Naive B cell (primary cell): ENCODE results near the gene RAB36. TPM values are rescaled to one million over a fixed set of nuclear protein-coding genes. Genes with fewer than 3 reads are reported as not detected.
A peak's percentile ranks its signal among the peaks of the same experiment; 100 is the strongest.

ENCODE experiments used
- ATAC-seq, 2 donors: fragments of 150-1000 bp; cut with Tn5 transposase; 2 replicates each; pipeline ENCODE4 v1.10.0; 2021; ENCODE audit warnings: low read depth in 2 of 2, mild to moderate bottlenecking in 2 of 2, moderate library complexity in 2 of 2
- DNase-seq: peaks from one replicate; pipeline ENCODE4 v3.0.0; 2022
- H3K27ac Mint-ChIP-seq, 6 donors: one replicate each; pipeline ENCODE4 v1.8.0; 2020 to 2022; ENCODE audit warnings: mild to moderate bottlenecking in 6 of 6, mixed read lengths in 6 of 6, moderate library complexity in 5 of 6, inconsistent platforms in 2 of 6
- H3K27me3 Mint-ChIP-seq, 3 donors: one replicate each; pipeline ENCODE4 v1.8.0; 2021 to 2022; ENCODE audit warnings: mixed read lengths in 3 of 3, mild to moderate bottlenecking in 1 of 3
- H3K36me3 Mint-ChIP-seq, 2 donors: one replicate each; pipeline ENCODE4 v1.8.0; 2020 to 2022; ENCODE audit warnings: mixed read lengths in 2 of 2, inconsistent platforms in 1 of 2, mild to moderate bottlenecking in 1 of 2
- H3K4me1 Mint-ChIP-seq, 3 donors: one replicate each; pipeline ENCODE4 v1.8.0; 2020 to 2022; ENCODE audit warnings: mixed read lengths in 3 of 3, inconsistent platforms in 1 of 3, mild to moderate bottlenecking in 1 of 3, moderate library complexity in 1 of 3
- H3K4me3 Mint-ChIP-seq, 8 donors: one replicate each; pipeline ENCODE4 v1.8.0; 2020 to 2022; ENCODE audit warnings: mild to moderate bottlenecking in 8 of 8, mixed read lengths in 8 of 8, moderate library complexity in 8 of 8, inconsistent platforms in 2 of 8
- H3K9me3 Mint-ChIP-seq, 7 donors: one replicate each; pipeline ENCODE4 v1.8.0; 2020 to 2022; ENCODE audit warnings: mixed read lengths in 7 of 7, mild to moderate bottlenecking in 5 of 7, inconsistent platforms in 2 of 7, moderate library complexity in 1 of 7
- polyA plus RNA-seq, 6 donors: library from polyadenylated mRNA; unstranded; fragments of 300-500 nt; fragmentation: Illumina TruSeq; gene quantifications; one replicate each; pipeline ENCODE4 v1.2.3, GENCODE V29; 2021; ENCODE audit warnings: low read depth in 6 of 6

The RAB36 gene
- polyA plus RNA-seq, 6 donors from 2014 or later = 0.40 to 1.7 (median 0.80) TPM; not detected in 1

DNA sequence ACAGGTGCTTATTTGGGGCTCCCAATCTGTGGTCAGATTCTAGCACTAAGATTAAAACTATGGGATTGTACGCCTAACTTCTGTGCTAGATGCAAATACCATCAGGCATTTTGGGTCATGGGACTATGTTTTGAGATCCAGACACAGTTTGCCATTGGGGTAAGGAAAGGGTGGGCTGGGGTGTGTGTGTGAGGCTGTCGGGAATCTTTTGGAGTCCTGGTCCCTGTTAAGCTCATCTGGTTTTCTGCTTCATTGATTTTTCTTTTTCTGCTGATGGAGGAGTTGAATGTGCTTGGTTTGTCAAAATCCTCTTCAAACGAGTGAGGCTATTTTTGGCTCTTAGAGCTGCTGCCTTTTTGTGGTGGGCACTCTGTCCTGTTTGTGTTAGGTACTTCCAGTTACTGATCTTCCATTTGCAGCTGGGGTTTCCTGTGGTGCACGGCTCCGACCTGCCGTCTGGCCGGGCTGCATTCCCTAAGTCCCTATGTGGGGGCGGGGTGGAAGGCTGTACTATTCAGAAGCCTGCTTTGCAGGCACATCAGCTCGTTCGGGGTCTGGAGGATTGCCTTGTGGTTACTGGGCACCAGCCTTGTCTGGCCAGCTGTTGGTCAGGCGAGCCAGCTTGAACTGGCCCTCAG is 37.9 kb downstream of the RAB36 start:
- peaks cover 55 to 86% (median 85%) of the 10 kb centered on the region in 3 donors for H3K4me1 Mint-ChIP-seq
- no peak for DNase-seq
- peak overlapping the region; percentile 85 to 93 (median 90) for H3K4me3 Mint-ChIP-seq
- ATAC-seq = no peak
- H3K27ac Mint-ChIP-seq = peak overlapping the region; percentile 17 to 95 (median 80)
- no peaks in the 10 kb centered on the region for H3K9me3 Mint-ChIP-seq
- peaks cover 0 to 4% of the 10 kb centered on the region in 2 donors for H3K36me3 Mint-ChIP-seq
- no peaks in the 10 kb centered on the region for H3K27me3 Mint-ChIP-seq

DNA sequence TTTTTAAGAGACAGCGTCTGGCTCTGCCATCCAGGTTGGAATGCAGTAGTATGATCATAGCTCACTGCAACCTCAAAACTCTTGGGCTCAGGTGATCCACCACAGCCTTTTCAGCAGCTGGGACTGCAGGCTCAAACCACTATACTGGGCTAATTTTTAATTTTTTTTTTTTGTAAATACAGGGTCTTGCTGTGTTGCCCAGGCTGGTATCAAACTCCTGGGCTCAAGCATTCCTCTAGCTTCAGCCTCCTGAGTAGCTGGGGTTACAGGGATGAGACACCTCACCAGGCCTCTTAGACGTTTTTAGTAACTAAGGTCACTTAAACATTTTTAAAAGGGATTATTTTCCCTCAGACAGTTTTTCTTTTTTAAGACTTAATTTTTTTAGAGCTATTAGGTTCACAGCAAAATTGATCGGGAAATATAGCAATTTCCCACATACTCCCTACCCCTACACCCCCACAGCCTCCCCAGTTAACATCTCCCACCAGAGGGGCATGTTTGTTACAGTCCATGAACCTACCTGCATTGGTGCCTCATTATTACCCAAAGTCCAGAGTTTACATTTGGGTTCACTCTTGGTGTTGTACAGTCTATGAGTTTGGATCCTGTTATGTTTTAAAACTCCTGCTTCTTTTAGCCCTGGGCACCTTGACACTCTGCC is 39.0 kb downstream of the RAB36 start:
- H3K4me1 Mint-ChIP-seq = peaks cover 53 to 78% (median 78%) of the 10 kb centered on the region in 3 donors
- no peaks in the 10 kb centered on the region for H3K27me3 Mint-ChIP-seq
- no peaks in the 10 kb centered on the region for H3K9me3 Mint-ChIP-seq
- ATAC-seq = no peak
- H3K36me3 Mint-ChIP-seq = peaks cover 4% of the 10 kb centered on the region in 2 donors
- peak overlapping the region in 4 of 6 donors; percentile 9 to 91 (median 44) for H3K27ac Mint-ChIP-seq
- DNase-seq = no peak
- H3K4me3 Mint-ChIP-seq = peak overlapping the region; percentile 12 to 93 (median 87)

DNA sequence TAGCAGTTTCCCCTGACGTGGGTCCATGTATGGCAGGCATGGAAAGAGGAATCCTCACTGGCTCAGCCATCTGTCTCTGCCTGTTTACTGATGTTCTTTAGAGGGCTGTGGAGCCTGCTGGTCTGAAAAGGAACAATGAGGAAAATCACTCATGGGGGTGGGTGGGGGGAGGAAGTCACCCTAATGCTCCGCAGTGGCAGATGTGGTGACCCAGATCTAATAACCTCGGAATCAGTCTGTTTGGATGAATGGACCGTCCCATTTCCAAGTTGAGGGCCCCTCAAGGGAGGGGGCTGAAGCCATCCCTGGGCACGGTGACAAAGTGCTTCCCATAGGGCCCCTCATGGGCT is 39.5 kb downstream of the RAB36 start:
- Mint-ChIP-seq H3K27ac (peak overlapping the region in 3 of 6 donors; percentile 9 to 91 (median 68)), H3K36me3 (peaks cover 4 to 6% of the 10 kb centered on the region in 2 donors), H3K27me3 (no peaks in the 10 kb centered on the region), H3K4me1 (peaks cover 54 to 75% (median 73%) of the 10 kb centered on the region in 3 donors), H3K9me3 (no peaks in the 10 kb centered on the region), H3K4me3 (peak overlapping the region; percentile 12 to 93 (median 84))
- ATAC-seq (no peak), DNase-seq (no peak)

DNA sequence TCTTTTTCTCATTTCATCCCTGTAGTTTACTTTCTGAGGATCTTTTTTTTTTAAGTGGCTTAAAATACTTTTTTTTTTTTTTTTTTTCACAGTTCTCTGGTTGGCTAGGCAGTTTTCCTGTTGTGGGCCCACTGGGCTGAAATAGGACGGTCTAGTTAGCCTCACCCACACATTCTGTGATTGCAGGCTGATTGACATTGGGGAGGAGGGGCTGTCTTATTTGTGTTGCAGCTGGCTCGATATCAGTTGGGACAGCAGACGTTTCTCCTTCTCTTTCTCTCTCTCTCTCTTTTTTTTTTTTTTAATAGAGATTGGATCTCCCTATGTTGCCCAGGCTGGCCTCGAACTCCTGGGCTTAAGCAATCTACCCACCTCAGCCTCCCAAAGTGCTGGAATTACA is 41.9 kb downstream of the RAB36 start:
- H3K4me1 Mint-ChIP-seq = peaks cover 53 to 69% (median 64%) of the 10 kb centered on the region in 3 donors
- peaks cover 4 to 6% of the 10 kb centered on the region in 2 donors for H3K36me3 Mint-ChIP-seq
- peak overlapping the region in 5 of 8 donors; percentile 32 to 89 (median 73) for H3K4me3 Mint-ChIP-seq
- H3K9me3 Mint-ChIP-seq = no peaks in the 10 kb centered on the region
- DNase-seq (no peak), ATAC-seq (no peak)
- H3K27ac Mint-ChIP-seq = peak overlapping the region; percentile 27 to 92 (median 80)
- H3K27me3 Mint-ChIP-seq = no peaks in the 10 kb centered on the region

DNA sequence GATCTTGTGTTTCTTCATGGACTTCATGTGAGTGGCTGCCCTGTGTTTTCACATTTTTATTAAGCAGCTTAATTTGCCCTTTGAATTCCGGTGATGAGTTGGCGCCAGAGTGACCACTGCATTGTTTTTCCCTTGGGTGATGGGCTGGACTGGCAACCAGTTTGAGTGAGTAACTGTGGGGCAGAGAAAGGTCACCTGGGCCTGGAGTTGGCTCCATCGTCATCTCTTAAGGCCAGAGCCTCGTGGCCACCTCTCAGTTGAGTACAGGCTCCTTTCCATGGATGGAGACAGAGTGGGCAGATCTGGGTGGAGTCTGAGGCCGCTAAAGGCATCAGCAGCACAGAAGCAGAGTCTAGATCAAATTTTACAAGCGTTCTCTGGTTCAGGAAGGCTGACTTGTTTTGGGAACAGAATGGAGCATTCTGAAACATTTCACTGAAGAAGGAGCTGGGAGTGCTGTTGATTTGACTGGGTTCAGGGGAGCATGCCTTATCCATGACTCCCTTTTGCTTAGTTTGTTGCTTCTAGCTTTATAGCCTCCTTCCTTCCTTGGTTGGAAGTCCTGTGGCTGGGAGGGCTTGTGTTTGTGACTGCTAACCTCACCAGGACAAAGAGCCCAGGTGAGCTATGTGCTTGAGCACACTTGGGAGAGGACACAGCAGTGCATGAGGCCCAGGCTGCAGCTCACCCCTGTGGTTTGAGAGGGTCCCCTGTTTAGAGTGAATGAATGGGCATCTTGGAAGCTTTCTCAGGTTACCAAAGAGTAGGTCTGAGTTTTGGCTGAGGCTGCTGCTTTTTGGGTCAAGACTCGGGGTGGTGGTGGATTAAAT is 42.8 kb downstream of the RAB36 start:
- peaks cover 51 to 68% (median 61%) of the 10 kb centered on the region in 3 donors for H3K4me1 Mint-ChIP-seq
- peak overlapping the region in 4 of 6 donors; percentile 79 to 92 (median 82) for H3K27ac Mint-ChIP-seq
- no peak for DNase-seq
- no peak for ATAC-seq
- H3K27me3 Mint-ChIP-seq = no peaks in the 10 kb centered on the region
- H3K9me3 Mint-ChIP-seq = no peaks in the 10 kb centered on the region
- H3K36me3 Mint-ChIP-seq = peaks cover 4 to 14% of the 10 kb centered on the region in 2 donors
- H3K4me3 Mint-ChIP-seq = peak overlapping the region in 2 of 8 donors; percentile 38 to 59

DNA sequence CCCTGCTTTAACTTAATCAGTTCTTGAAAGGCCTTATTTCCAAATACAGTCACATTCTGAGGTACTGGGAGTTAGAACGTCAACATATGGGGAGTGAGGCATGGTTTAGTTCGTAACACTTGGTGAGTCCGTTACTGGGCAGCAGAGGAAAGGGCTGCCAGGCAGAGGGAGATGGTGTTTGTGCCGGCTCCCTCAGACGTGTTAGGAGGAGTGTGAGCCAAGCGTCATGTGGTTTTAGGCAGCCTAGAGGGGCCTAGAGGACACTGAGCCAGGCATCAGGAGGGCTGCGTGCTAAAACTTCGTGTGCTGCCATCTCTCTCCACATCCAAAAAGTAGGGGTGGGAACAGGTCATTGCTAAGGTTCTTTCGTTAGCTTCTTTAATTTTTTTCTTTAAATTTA is 45.2 kb downstream of the RAB36 start:
- ATAC-seq (no peak), DNase-seq (no peak)
- peaks cover 0 to 14% of the 10 kb centered on the region in 2 donors for H3K36me3 Mint-ChIP-seq
- H3K27me3 Mint-ChIP-seq = no peaks in the 10 kb centered on the region
- peaks cover 39 to 44% (median 44%) of the 10 kb centered on the region in 3 donors for H3K4me1 Mint-ChIP-seq
- H3K9me3 Mint-ChIP-seq = no peaks in the 10 kb centered on the region
- peak overlapping the region in 1 of 6 donors; percentile 74 for H3K27ac Mint-ChIP-seq
- H3K4me3 Mint-ChIP-seq = no peak overlapping the region

DNA sequence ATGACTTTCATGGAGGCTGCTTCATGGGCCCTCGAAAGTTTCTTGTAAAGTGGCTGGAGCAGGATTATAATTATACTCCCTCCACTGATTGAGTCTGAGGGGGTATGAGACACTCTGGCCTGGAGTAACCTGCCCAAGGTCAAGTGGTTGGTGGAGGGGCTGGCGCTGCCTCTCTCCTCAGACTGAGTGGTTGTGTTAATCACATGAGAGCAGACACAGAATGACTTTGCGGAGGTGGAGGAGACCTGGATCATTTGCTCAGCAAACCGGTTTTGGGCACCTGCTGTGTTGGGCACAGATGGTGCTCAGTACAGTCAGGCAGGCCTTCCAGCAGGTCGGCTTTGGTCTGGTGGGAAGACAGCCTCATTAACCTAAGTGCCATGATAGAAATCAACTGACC is 46.9 kb downstream of the RAB36 start:
- H3K4me3 Mint-ChIP-seq = no peak overlapping the region
- peaks cover 26 to 37% (median 28%) of the 10 kb centered on the region in 3 donors for H3K4me1 Mint-ChIP-seq
- no peak for ATAC-seq
- peak overlapping the region in 1 of 6 donors; percentile 23 for H3K27ac Mint-ChIP-seq
- H3K36me3 Mint-ChIP-seq = peaks cover 0 to 14% of the 10 kb centered on the region in 2 donors
- no peak for DNase-seq
- H3K9me3 Mint-ChIP-seq = no peaks in the 10 kb centered on the region
- H3K27me3 Mint-ChIP-seq = no peaks in the 10 kb centered on the region

DNA sequence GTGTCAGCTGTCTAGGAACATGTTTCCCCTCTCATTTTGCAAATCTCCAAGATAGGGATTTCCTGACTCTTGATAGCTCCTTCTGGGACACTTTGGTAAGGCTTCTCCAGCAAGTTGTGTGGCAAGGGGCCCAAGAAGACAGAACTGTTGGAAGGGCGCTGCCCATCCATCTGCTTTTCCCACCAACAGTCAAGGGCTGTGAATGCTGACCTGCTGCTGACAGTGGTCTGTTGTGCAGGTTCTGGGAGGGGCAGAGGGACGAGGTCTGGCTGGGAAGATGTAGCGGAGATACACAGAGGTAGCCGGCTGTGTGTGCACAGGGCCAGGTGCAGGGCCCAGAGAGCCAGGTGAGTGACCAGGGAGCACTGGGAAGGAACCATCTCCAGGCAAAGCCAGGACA is 47.3 kb downstream of the RAB36 start:
- ATAC-seq (no peak), DNase-seq (no peak)
- Mint-ChIP-seq H3K4me3 (peak overlapping the region in 1 of 8 donors; percentile 26), H3K36me3 (peaks cover 0 to 15% of the 10 kb centered on the region in 2 donors), H3K27me3 (no peaks in the 10 kb centered on the region), H3K9me3 (no peaks in the 10 kb centered on the region), H3K4me1 (peaks cover 27 to 33% (median 28%) of the 10 kb centered on the region in 3 donors), H3K27ac (peak overlapping the region in 2 of 6 donors; percentile 24 to 61)

DNA sequence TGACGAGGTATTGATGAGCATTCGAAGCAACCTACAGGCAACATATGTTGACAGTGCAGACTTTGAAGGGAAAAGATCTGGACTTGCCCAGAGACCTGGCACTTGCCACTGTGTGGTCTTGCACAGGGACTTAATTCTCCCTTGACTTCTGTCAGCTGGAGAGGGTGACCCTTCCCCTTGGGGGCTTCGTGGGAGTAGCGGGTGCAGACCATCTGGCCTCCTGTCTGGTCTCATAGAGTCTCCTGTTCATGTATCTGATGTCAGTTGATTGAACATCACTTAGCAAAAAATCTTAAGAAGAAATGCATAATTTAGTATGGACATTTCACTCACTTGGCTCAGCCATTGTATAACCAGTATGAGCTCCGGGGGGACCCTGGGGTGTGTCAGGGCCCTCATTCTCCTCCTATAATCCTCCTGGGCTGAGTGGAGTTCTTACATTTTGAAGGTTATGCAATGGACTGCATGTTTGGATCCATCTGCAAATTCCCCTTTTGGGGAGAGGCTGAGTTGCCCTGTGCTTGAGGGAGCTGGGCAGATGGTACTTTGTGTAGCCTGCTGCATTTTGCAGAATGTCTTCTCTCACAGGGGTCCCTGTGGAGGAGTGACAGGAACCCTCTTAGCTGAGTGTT is 48.0 kb downstream of the RAB36 start:
- peaks cover 22 to 29% (median 25%) of the 10 kb centered on the region in 3 donors for H3K4me1 Mint-ChIP-seq
- H3K36me3 Mint-ChIP-seq = peaks cover 0 to 22% of the 10 kb centered on the region in 2 donors
- no peak overlapping the region for H3K4me3 Mint-ChIP-seq
- H3K9me3 Mint-ChIP-seq = no peaks in the 10 kb centered on the region
- ATAC-seq (no peak), DNase-seq (no peak)
- no peaks in the 10 kb centered on the region for H3K27me3 Mint-ChIP-seq
- no peak overlapping the region for H3K27ac Mint-ChIP-seq

DNA sequence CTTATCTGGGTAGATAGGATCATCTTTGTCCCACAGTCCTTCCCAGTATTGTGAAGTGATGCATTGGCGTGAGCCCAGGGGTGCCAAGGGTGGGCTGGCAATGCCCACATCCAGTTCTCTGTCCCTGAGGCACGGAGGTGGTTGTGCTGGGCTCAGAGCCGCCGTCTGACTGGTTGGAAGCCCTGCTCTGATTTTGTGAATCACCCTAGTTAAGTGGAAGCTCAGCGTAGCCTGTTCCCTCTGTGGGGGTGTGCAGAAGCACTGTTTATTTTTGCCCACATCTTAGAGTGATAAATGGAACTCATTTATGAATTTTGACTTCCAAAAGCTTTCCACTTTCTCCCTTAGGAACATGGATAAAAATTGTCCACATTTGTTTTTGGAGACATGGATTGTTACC is 48.6 kb downstream of the RAB36 start:
- Mint-ChIP-seq H3K27ac (no peak overlapping the region), H3K4me3 (no peak overlapping the region), H3K9me3 (no peaks in the 10 kb centered on the region), H3K36me3 (peaks cover 0 to 22% of the 10 kb centered on the region in 2 donors), H3K27me3 (no peaks in the 10 kb centered on the region), H3K4me1 (peaks cover 23 to 29% (median 26%) of the 10 kb centered on the region in 3 donors)
- no peak for ATAC-seq
- no peak for DNase-seq

DNA sequence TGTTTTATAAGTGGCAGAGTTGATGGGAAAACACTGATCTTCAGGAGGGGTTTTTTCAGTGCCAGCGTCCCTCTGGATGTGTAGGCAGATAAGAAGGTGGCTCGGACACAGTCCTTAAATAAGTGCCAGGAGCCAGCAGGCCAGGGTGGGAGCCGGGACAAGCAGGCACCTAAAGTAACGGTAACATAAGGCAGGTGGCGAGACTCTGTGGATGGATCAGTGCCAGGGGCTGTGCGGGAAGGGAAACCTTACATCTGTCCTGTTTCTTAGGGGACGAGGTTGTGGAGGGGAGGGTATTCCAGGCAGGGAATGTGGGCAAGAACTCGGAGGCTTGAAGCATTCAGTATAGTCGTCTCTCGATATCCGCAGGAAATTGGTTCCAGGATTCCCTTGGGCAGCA is 50.9 kb downstream of the RAB36 start:
- H3K36me3 Mint-ChIP-seq = peaks cover 0 to 17% of the 10 kb centered on the region in 2 donors
- H3K27ac Mint-ChIP-seq = peak overlapping the region in 2 of 6 donors; percentile 10 to 88
- DNase-seq (no peak), ATAC-seq (no peak)
- H3K27me3 Mint-ChIP-seq = no peaks in the 10 kb centered on the region
- peaks cover 35 to 41% (median 38%) of the 10 kb centered on the region in 3 donors for H3K4me1 Mint-ChIP-seq
- H3K4me3 Mint-ChIP-seq = no peak overlapping the region
- no peaks in the 10 kb centered on the region for H3K9me3 Mint-ChIP-seq

DNA sequence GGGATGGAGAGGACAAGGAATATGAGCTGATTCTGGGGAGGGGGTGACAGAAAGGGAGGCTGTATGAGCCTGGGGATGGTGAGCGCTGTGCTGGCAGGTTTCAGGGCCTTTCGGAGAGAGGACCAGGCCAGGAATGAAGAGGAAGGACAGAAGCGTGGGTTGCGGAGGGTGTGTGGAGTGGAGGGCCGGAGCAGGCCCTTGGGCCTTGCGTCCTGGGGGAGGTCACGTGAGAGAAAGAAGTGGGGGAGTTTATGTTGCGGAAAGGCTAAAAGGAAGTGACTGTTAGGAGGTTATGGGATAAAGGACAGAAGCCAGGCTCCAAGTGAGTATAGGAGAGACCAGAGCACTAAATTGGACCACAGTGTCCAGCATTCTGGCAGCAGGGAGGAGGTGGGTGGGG is 52.6 kb downstream of the RAB36 start:
- ATAC-seq = no peak
- Mint-ChIP-seq H3K4me3 (no peak overlapping the region), H3K36me3 (peaks cover 0 to 11% of the 10 kb centered on the region in 2 donors), H3K27me3 (no peaks in the 10 kb centered on the region), H3K9me3 (no peaks in the 10 kb centered on the region), H3K27ac (no peak overlapping the region), H3K4me1 (peaks cover 31 to 42% (median 40%) of the 10 kb centered on the region in 3 donors)
- DNase-seq = no peak

DNA sequence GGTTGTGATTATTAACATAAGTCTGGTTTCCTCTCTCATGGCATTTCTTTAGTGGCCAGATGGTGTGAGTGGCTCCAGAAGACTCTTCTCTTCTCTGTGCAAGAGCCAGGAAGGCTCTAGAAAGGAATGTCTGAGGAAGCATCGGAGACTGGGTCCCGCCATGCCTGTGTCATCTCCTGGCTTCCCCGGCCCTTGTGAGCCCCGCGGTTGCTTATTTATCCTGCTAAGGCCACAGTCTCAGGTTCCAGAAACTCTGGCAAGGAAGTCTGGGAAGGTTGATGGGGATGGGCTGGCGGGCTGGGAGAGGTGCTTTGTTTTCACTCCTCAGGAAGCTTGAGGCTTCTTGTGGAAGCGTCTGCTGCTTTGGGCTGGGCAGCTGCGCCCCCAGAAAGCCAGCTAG is 53.9 kb downstream of the RAB36 start:
- ATAC-seq = no peak
- H3K27me3 Mint-ChIP-seq = no peaks in the 10 kb centered on the region
- no peaks in the 10 kb centered on the region for H3K9me3 Mint-ChIP-seq
- no peak overlapping the region for H3K4me3 Mint-ChIP-seq
- DNase-seq = no peak
- H3K27ac Mint-ChIP-seq = peak overlapping the region in 1 of 6 donors; percentile 21
- peaks cover 0 to 8% of the 10 kb centered on the region in 2 donors for H3K36me3 Mint-ChIP-seq
- H3K4me1 Mint-ChIP-seq = peaks cover 32 to 45% (median 32%) of the 10 kb centered on the region in 3 donors
